Measurements from ENCODE around the gene KANK4.

Gene KANK4

DNA sequence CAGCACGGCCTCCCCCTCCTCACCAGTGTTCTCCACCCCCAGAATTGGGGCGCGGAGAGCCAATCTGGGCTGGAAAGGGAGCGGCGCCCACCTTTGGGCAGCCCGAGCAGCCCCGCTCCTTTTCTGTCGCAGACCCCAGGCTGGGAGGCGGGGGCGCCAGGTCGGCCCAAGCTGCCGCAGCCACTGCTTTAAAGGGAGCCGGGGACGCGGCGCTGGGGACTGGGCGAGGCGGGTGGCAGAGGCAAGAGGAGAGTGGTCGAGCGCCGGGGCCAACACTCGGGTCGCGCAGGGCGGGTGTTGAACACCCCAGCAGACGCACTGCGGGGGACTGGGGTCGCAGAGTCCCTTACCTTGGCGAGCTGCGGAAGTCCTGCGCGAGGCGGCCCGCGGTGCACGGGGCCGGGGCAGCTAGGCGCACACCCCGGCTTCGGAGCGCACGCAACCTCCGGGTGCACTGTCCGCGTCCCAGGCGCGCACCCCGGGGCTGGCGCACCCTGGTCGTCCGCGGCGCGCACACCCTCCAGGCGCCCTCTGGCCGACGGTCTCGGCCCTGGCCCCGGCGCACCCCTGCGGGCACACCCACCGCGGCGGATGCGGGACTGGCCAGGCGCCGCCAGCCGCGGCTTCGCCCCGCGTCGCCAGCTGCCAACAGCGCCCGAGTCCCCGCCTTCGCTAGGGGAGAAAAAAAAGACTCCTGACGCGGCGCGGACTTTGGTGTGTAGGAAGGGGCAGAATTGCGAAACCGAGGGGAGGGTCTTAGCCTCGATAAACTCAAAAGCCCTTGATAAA is at the start of gene KANK4:
Gene KANK4 (minus strand): TSS at position 679 of the 789 bp plus-strand sequence. CDS start 37,870 bp downstream, outside the sequence.
- peak; percentile 45 for DNase-seq (ENCODE audit: low read depth, low spot score)

DNA sequence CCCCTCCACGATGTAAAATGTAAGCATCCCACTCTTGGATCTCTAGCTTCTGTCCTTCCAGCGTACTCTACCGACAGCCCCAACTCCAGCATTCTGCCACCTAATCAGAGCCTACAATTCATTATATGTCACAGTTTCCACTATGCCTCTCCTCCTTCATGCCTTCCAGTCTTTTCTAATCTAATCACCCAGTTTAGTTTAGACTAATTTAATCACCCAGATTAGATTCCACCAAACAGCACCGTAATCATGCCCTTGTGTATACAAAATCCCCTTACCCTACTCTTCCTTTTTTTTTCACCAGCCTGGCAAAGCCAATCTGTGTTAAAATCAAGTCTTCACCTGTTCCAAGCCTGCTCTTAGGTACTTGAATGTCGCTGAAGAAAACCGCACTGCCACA is 49.8 kb upstream of the KANK4 start:
- no peak for DNase-seq (ENCODE audit: low read depth, low spot score)

DNA sequence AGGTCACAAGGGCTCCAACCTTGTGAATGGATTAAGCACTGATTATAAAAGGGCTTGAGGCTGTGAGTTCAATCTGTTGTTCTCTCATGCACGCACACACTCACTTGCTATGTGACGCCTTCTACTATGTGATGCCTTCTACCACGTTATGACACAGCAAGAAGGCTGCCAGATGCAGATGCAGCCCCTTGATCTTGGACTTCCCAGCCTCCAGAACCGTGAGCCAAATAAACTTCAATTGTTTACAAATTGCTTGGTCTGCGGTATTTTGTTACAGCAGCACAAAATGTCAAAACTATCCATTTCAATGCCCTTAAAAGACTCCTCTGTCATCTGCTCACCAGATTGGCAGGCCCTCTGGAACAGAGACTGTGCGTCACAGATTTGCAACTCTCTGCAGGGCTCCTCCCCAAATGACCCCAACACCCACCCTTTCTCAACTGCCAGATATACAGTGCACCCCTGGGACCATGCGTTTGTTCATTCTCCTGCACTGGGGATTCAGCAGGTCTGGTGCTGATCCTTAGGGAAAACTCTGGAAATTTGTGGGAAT is 47.8 kb upstream of the KANK4 start:
- no peak for DNase-seq (ENCODE audit: low read depth, low spot score)

DNA sequence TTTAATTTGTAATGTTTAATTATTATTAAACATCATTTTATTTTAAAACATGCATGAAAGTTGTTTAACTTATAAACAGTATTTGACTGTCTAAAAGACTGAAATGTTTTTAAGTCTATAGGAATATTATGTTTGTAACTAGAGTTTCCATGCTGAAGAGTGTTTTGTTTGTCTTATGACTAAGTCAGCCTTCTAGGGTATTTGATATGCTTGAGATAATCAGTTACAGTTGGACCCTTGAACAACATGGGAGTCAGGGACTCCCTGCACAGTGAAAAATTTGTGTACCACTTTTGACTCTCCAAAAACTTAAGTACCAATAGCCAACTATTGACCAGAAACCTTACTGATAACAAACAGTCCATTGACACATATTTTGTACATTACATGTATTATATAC is 45.5 kb upstream of the KANK4 start:
- DNase-seq (ENCODE audit: low read depth, low spot score) = no peak

DNA sequence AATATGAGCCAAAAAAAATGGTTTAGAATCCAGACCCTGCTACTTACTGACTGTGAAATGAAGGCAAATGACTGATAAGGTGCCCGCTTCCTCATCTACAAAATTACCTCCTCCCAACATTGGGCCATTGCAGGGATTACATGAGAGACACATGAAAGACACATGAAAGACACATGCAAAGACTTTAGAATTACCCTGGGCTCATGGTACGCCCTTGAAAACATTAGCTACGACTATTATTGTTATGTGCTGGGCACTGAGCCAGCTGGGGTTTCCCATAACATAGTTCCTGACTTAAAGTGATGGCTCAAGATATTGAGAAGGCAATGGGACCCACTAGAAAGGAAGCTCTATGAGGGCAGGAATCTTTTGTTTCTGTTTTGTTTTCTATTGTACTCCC is 43.7 kb upstream of the KANK4 start:
- DNase-seq (ENCODE audit: low read depth, low spot score) = no peak

DNA sequence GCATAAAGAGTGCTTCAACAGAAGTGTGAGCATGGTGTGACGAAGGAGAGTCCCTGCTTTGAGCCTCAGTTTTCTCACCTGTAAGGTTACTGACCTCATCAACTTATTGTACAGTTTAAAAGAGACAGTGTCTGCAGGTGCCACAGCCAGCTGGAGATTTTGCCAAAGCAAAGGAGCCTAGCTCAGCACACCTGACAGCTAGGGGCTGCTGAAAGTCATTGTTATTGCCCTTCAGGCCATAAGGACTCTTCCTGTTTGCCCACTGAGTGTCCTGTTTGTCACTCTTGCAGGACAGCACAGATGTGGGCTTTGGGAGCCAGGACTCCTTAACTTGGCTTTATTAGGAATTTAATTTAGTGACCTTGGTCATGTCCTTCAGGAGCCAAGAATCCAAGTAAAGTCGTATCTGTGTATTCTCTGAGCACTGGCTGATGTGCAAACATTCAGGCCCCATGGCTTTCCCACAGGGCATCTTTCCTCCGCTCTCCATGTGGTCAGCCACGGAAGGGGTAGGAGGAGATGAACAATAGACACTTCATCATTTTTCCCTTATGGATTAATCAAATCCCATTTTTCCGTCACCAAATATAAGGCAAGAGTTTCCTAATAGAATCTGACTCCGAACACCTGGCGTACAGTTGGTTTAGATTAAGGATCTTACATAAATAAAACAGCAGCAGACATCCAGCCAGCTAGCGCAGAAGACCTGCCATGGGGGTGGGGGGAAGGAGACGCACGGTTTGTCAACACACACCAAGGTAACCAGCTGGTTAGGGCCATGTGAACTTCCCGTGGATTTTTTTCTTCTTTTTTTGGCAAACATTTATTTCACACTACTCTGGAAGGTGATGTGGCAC is 43.1 kb upstream of the KANK4 start:
- no peak for DNase-seq (ENCODE audit: low read depth, low spot score)

DNA sequence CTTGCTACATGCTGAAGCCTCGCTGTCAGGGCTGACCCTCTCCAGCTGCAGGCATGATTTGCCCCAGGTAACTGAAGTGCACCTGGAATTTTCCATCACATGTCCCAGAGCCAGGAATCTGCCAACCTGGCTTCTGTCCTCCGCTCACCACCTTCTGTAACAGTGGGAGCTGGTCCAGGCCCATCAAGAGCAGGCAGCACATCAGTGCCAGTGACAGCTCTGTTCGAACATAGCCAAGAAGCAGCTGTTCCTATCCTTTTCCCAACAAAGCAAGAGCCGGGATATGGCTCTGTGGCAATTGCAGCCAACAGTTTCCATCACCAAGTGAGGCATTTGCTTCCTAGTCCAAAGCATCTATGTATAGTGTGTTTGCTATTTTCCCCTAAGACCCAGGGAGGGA is 42.2 kb upstream of the KANK4 start:
- no peak for DNase-seq (ENCODE audit: low read depth, low spot score)

DNA sequence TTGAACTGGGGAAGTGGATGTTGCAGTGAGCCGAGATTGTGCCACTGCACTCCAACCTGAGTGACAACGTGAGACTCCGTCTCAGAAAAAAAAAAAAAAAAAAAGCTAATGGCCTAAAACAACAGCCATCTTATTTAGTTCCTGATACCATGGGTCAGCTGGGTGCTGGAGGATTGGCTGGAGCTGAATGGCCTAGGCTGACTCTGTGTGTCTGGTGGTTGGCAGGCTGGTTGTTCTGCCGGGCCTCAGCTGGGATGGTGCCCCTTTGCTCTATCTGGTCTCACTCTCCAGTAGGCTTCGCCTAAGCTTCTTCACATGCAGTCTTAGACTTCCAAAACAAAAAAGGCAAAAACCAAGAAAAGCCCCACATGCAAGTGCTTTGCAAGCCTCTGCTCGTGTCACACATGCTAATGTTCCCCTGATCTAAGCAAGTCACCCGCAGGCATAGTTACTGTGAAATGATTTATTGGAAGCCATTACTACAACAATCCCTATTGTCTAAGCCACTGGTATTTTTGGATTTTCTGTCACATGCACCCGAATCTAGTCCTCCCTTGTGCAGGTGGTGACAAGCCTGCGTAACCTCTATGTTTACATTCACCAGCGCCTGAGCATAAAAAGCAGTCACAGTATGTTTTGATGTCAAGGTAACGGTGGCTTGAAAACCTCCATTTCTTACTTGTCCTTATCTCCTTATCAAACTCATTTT is 39.6 kb upstream of the KANK4 start:
- no peak for DNase-seq (ENCODE audit: low read depth, low spot score)

DNA sequence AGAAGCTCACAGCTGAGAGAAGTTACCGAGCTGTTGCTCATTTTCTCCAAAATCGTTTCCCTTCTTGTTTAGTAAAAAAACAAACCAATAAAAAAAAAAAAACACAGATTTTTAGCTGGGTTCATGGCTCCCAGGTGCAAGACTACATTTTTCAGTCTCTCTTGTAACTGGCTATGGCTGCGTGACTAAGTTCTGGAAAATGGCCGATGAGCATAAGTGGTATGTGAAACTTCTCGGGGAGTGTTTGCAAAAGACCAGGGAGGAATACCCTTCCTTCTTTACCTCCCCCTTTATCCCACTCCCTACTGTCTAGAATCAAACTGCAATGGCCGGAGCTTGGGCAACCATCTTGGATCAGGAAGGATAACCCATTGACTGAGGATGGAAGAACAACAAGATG is 38.7 kb upstream of the KANK4 start:
- DNase-seq (ENCODE audit: low read depth, low spot score) = no peak

DNA sequence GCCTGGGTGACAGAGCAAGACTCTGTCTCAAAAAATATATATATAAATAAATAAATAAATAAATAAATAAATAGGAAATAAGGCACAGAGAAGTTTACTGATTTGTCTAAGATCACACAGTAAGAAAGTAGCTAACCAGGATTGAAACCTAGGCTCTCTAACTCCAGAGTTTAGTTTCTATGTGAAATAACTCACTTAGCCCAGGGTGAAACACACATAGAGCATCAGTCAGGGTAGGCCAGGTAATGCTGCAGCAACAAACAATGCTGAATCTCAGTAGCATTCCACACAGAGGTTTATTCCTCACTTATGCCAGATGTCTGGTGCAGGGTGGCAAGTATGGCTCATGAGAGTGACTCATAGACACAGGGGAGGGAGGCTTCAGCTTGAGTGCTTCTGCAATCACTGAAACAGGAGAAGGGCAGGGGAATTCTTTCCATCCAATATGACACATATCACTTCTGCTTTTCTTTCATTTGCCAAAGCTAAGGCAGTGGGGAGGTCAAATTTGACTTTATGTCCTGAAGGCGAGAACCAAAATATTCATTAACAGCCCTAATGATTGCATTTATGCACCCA is 37.1 kb upstream of the KANK4 start:
- DNase-seq (ENCODE audit: low read depth, low spot score) = no peak

DNA sequence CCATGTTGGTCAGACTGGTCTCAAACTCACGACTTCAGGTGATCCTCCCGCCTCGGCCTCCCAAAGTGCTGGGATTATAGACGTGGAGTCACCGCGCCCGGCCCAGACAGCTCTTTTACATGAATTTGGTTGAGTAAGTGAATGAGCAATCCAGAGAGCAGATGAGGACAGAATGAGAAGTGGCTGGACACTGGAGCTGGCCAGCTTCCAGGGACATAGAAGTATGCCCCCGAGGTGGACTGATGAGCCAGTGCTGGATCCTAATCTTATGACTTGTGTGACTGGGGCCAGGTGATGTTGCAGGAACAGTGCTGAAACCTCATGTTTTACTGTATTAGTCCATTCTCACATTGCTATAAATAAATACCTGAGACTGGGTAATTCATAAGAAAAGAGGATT is 35.9 kb upstream of the KANK4 start:
- no peak for DNase-seq (ENCODE audit: low read depth, low spot score)

DNA sequence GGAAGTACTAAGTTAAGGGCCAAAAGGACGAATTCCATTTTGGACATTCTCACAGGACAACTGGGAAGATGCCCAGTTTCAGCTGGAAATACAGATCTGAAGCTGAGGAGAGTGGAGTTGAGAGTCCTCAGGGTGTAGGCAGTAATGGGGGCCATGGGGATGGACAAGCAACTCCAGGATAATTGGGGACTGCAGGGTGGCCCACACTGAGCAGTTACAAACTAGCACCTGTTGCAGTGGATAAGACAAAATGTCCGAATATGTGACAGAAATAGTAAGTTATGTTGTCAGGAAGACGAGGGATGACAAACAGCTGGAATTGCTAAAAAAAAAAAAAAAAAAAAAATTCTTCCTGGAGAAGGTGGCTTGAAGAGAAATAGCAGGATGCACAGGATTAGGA is 34.6 kb upstream of the KANK4 start:
- no peak for DNase-seq (ENCODE audit: low read depth, low spot score)

DNA sequence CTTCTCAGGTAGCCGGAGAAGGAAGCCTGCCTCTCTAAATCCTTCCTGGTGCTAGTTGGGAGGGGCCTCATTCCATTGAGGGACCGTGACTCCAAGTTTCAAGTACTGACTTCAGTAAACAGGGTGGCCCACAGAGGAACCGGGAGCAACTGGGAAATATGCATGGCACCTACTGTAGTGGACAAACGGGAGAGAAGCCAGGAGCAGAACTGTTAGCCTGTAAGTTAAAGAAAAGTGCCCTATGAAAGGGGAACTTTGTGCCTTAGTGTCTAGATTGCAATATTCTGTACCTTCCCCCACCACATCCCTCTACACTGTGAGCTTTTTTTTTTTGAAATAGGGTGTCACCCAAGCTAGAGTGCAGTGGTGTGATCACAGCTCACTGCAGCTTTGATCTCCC is 33.2 kb upstream of the KANK4 start:
- DNase-seq (ENCODE audit: low read depth, low spot score) = no peak

DNA sequence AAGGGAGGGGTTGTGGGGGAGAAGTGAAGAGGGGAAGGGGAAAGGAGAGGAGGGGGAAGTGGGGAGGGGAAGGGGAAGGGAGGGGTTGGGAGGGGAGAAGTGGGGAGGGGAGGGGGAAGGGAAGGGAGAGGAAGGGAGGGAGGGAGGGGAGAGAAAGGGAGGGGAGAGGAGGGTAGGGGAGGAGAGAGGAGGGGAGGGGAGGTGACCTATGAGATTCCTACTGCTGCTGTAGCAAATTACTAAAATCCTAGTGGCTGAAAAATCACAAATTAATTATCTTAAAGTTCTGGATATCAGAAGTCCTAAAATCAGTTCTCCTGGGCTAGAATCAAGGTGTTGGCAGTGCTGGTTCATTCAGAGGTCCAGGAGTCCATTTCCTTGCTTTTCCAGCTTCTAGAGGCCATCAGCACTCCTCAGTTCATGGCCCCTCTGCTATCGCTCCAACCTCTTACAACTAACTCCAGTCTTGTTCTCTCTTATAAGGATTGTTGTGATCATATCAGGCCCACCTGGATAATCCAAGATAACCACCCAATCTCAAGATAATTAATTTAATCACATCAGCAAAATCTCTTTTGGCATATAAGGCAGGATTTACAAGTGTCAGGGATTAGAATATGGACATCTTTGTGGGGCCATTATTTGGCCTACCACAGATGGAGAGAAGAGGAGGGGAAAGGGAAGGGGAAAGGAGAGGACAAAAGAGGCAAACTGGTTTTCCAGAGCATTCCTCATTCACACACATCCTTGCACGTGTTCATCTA is 30.4 kb upstream of the KANK4 start:
- no peak for DNase-seq (ENCODE audit: low read depth, low spot score)

DNA sequence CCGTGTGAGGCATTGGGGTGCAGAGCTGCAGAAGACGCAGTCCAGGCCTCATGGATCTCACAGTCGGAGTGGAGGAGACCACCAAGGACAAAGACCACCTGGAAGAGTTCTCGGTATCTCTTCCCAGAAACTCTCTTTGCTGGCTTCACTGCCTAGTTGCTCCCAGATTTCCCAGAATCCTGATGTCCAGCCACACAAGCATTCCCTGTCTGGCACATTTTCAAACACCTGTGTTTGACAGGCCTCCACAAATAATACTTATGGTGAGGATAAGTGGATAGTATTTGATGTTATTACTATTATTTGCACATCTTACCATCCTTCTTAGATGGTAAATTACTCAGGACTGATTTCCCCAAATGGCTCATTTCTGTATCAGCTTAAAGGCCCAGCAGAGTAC is 27.7 kb upstream of the KANK4 start:
- no peak for DNase-seq (ENCODE audit: low read depth, low spot score)

DNA sequence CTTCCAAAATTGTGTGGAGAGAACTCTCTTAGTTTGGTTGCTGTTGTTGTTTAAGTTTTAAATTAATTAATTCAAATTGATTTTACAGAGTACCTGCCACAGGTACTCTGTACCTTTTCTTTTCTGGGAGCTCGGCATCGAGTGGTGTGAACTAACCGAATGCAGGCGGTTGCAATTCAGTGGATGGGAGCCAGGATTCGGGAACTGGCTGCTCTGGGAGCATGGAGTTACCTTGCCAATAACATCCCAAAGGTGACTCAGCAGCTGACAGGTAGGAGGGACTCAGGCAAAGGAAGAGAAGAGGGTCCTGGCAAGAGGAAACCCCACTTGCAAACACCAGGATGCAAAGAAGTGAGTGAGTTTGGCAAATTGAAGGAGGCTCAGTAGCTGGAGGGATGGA is 24.7 kb upstream of the KANK4 start:
- no peak for DNase-seq (ENCODE audit: low read depth, low spot score)

DNA sequence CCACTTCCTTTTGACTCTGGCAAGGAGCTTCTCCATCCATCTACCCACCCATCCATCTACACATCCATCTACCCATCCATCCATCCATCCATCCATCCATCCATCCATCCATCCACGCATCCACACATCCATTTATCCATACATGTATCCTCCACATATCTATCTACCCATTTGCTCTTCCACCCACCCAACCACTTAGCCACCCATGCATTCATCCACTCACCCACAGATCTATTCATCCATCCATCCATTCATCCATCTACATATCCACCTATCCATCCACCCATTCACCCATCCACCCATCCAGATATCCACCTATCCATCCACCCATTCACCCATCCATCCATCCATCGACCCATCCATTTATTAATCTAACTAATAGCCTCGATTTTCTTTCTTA is 23.0 kb upstream of the KANK4 start:
- DNase-seq (ENCODE audit: low read depth, low spot score) = no peak

DNA sequence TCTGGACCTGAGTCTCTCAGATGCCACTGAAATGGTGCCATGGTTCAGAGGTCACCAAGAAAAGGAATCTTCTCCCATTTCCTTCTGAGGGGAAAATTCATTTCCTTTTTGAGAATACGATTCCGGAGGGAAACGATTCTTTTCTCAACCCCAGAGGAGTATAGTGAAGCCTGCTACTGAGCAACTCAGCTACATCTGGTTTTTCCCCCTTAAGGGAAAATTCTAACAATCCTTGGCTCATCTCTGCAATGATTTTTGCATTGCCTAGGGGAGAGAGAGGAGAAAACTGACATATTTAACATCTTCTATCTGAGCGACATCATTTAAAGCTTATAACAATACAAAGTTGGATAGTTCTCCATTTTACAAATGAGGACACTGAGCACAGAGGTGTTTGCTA is 22.4 kb upstream of the KANK4 start:
- no peak for DNase-seq (ENCODE audit: low read depth, low spot score)

DNA sequence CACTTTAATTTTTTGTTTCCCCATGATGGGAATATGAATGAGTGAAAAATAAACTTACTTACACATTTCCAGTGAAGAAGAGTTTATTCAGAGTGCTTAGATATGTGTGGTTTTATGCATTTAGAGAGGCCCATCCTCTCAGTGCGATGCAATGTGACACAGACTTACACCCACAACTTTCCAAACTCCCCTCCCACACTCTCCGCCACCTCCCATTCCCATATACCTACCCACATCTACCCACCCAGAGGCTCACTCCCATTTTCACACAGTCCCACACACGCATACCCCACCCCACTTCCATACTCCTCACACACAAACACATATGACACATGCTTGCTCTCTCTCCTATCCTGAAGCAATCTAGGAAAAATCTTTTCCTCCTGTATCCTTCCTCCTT is 21.9 kb upstream of the KANK4 start:
- DNase-seq (ENCODE audit: low read depth, low spot score) = no peak

DNA sequence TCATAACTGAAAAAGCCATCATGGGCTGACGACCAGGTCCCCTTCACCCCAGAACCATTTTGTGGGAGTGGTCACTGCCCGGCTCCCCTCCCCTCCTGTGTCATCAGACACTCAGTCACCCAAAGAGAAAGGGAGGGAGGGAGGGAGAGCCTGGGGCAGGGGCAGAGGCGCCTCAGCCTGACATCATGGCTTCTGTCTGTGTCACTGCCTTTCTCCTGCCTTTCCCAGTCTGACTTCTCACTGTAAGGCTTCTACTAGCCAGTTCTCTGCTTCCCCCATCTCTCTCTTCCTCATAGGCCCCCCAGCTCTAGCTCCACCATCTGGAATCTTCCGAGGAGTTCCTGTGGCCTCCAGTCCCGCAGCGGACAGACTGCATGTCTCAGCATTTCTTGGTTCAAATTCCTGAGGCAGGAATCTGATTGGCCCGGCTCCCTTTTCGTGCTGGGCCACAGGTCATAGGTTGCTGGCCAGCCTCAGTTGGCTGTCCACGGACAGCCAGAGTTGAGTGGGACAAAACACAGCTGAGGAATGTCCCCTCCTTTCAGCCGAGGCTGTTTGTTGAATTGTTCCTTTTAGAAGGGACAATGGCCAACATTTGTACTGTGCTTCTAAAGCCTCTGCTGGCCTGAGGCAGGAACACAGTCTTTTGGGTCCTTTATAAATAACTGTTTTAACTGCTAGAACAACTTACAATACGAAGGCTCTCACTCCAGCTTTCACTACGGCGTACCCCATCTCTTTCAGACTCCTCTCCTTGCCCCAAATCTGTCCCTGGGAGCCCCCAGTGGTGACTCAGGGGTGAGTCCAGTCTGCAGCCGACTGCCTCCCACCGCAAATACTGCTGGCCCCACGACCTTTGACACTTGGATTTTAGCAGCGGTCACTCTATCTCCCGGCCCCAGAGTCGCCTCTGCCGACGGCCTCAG is 18.7 kb upstream of the KANK4 start:
- DNase-seq (ENCODE audit: low read depth, low spot score) = peak; percentile 79

All from ELF-1 (cell line).